GM19372 (cell line): Measurements from ENCODE around the gene SLAIN1.

ENCODE experiments used
- ATAC-seq: cut with Tn5 transposase; IDR thresholded peaks from one replicate; pipeline ENCODE4 v1.9.1; 2021; ENCODE audit warnings: mild to moderate bottlenecking, low read depth, moderate library complexity; ENCODE audit not compliant: unreplicated experiment

Gene SLAIN1

GRCh38 chr13:77703408-77703807, 5.9 kb downstream of the SLAIN1 start:
- ATAC-seq, result no peak

DNA sequence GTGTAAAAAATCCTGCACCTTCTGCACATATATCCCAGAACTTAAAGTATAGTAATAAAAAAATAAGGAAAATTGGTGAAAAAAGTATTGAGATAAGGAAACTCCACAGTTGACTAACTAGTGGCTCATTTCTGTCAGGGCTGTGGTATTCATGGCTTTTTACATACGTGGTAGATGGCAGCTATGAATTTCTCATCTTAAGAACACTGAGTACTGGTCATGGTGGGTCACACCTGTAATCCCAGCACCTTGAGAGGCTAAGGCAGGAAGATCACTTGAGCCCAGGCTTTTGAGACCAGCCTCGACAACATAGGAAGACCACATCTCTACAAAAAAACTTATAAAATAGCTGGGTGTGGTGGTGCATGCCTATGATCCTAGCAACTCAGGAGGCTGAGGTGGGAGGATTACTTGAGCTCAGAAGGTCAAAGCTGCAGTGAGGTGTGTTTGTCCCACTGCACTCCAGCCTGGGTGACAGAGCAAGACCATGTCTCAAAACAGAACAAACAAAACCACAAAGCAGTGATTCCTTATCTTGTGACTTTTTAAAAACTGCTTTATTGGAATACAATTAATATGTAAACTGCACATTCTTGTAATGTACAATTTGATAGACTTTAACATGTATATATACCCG, 16.8 kb downstream of the SLAIN1 start:
- ATAC-seq, result no peak

DNA sequence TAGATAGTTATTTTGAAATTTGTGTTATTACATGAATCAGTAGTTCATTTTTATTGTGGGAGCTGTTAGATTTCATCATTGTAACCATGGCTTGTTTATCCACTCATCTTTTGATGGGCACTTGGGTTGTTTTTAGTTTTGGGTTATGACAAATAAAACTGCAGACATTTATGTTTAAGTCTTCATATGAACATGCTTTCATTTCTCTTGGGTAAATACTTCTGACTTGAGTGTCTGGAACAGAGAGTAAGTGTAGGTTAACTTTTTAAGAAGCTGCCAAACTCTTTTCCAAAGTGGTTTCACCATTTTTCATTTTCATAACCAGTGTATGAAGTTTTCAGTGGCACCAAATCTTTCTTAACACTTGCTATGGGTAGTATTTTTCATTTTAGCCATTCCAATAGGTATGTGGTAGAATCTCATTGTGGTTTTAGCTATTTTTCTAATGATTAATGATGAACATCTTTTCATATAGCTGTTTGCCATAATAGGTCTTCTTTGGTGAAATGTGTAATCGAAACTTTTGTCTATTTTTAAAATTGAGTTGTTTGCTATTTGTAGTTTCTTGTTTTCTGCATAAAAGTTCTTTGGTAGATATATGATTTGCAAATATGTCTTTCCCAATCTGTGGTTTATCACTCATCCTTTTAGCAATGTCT, 17.9 kb downstream of the SLAIN1 start:
- peak; percentile 56 for ATAC-seq

- no peak for ATAC-seq
These were observed 19.2 kb downstream of the SLAIN1 start for GRCh38 chr13:77716692-77717091.

GRCh38 chr13:77717508-77717907, 20.0 kb downstream of the SLAIN1 start:
- ATAC-seq, result no peak

DNA sequence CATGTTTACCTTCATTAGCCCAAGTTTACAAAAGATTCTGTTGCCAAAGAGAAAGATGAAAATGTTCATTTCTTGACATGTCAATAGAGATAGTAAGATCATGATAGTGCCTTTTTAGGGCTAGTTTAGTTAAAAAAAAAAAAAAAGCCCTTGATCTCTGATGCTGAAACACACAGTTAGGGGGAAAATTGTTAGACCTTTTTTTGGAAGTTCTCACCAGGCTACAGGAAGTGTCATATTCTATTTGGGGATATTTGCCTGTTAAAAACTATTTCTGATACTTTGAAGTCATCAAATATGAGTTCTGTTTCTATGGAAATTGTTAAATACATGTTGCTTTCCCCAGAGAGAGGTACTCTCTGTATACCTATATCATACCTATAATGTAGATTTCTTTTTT, 21.6 kb downstream of the SLAIN1 start:
- no peak for ATAC-seq

GRCh38 chr13:77720988-77721387, 23.5 kb downstream of the SLAIN1 start:
- ATAC-seq, result no peak

GRCh38 chr13:77724092-77724491, 26.6 kb downstream of the SLAIN1 start:
- peak; percentile 68 for ATAC-seq

GRCh38 chr13:77725071-77725470, 27.6 kb downstream of the SLAIN1 start:
- ATAC-seq, result no peak

- no peak for ATAC-seq
These were observed 31.0 kb downstream of the SLAIN1 start for GRCh38 chr13:77728265-77729125.

- ATAC-seq, result peak; percentile 94
These were observed 32.2 kb downstream of the SLAIN1 start for GRCh38 chr13:77729502-77730221.

GRCh38 chr13:77730572-77730971, 33.1 kb downstream of the SLAIN1 start:
- no peak for ATAC-seq

- ATAC-seq, result no peak
These were observed 34.8 kb downstream of the SLAIN1 start for GRCh38 chr13:77732287-77732686.

DNA sequence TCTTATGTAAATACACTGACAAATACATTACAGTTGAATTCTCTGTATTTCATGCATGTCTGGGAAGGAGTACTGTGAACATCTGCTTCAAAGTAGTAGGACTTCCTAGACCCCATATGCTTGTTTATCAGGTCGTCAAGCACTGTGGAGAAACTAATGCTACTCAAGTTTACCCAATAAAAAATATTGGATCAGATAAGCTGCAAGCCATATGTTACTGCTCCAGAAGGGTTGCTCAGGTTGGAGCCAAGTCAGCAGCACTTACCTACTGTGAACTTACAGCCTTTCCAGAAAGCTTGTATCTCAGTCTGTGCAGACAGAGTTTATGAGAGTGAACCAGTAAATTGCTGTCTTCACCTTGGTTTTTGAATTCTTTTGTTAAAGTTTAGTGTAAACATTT, 36.2 kb downstream of the SLAIN1 start:
- ATAC-seq, result no peak

DNA sequence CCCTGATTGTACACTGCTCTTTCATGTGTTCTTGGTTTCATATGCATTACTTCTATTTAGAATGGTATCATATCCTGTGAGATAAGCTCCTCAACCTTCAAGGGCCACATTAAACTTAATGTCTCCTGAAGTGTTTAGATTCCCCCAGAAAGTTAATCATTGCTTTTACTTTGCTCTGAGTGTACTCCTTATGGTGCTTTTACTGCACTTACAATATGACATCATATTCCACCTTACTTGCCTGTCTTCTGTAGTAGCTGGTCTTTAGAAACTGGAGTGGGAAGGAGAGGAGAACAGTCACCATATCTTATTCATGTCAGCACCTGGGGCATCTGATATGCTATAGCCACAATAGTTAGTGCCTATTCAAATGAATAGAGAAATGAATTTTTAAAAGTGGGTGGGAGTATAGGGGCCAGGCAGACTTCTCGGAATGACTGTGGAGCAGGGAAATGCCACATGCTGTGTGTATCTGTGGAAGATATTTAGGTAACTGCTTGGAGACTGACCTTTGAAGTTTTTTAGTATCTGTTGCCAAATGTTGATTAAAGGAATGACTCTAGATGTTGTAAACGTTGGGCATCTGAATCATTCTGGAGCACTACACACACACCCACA, 40.2 kb downstream of the SLAIN1 start:
- peak; percentile 76 for ATAC-seq

DNA sequence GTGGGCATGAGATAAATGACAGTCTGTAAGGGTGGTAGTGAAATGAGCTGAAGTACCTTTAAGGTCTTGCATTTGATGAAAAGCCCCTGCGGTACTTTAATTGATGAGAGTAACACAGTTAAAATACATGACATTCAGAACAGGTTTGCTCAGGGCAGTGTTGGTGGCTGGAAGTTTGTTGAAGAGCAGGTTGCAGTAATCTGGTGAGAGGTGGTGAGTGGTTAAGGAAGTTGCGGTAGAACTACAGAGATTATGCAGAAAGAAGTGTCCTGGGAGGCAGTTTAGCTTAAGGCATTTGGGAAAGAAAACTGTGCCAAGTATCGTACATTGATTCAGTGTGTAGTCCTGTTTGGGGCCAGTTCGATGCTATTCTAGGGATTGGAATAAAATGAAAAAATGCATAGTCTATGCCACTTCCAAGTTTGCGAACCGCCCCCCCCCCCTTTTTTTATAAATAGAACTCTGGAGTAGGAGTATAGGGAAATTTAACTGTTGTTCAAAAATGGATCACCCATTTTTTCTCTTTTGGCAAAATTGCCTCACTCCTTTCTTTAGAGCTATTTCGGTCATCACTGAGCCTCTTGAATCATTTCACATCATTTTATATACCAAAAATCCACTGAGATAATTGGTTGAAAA, 42.7 kb downstream of the SLAIN1 start:
- ATAC-seq, result no peak

- no peak for ATAC-seq
These were observed 43.6 kb downstream of the SLAIN1 start for GRCh38 chr13:77740931-77741596.

DNA sequence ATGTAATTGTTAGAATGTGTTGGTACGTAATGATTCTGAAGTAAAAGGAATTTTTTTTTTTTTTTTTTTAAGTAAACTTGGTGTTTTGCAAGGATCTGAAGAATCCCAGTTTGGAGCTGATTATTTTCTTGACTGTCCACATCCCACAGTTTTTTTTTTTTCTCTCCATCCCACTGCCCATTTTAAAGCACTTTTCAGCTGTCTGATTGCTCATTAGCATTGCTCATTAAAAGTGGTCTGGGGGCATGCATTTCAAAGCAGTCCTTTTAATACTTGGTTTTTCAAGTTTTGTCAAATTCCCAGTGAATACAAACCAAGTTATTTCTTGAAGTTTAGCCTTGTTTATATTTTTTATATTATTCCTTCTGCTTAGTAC, 44.1 kb downstream of the SLAIN1 start:
- no peak for ATAC-seq

- ATAC-seq, result no peak
These were observed 45.3 kb downstream of the SLAIN1 start for GRCh38 chr13:77742801-77743200.
